ENCODE results near the gene SLC38A10. TPM values are rescaled to one million over a fixed set of nuclear protein-coding genes. Genes with fewer than 3 reads are reported as not detected.
A peak's percentile ranks its signal among the peaks of the same experiment; 100 is the strongest.

Gene SLC38A10
- total and polyA plus RNA-seq, 7 experiments from 2014 or later: 45.0 to 122 (median 84.8) TPM

- Mint-ChIP-seq H3K9me3 (no peaks in the 10 kb centered on the region), H3K27me3 (no peaks in the 10 kb centered on the region), H3K36me3 (peaks cover 0 to 16% (median 0%) of the 10 kb centered on the region in 5 donors), H3K4me3 (no peak overlapping the region), H3K27ac (peak overlapping the region in 1 of 9 donors; percentile 32), H3K4me1 (peaks cover 31 to 68% (median 54%) of the 10 kb centered on the region in 7 donors)
- POLR2A ChIA-PET: no interaction called here
- DNase-seq: no peak
- CTCF ChIA-PET: interaction anchor here (0.6 kb wide), 1 partner anchor 963 kb away, joined by 3 read pairs; no protein-coding TSS in a partner anchor
- H3K4me3 ChIP-seq (ENCODE audit: low read length): no peak overlapping the region
- no peak for ATAC-seq
- H3K36me3 ChIP-seq (ENCODE audit: control insufficient read depth in 2 of 3, insufficient read depth in 3 of 3, low read length in 3 of 3): peaks cover 0 to 30% (median 4%) of the 10 kb centered on the region in 3 experiments
- H3K4me1 ChIP-seq (ENCODE audit: control insufficient read depth in 2 of 2, insufficient read depth in 2 of 2, low read length in 2 of 2): peaks cover 22 to 27% of the 10 kb centered on the region in 2 donors
- no peak overlapping the region for H3K27ac ChIP-seq (ENCODE audit: low read depth, low read length)
- no peaks in the 10 kb centered on the region for H3K27me3 ChIP-seq (ENCODE audit: control insufficient read depth in 2 of 2, insufficient read depth in 2 of 2, low read length in 2 of 2)
- intact Hi-C loops (cut with micrococcal nuclease): loop anchor here in 1 of 2 donors (5.0 to 10.0 kb wide), 3 partner anchors 105 to 312 kb away; partner anchors contain the start of genes ACTG1 and BAHCC1
- no peaks in the 10 kb centered on the region for H3K9me3 ChIP-seq (ENCODE audit: control insufficient read depth in 2 of 3, low read length in 3 of 3)
Measured at GRCh38 chr17:81290230-81290629, 4.9 kb downstream of the SLC38A10 start.

DNA sequence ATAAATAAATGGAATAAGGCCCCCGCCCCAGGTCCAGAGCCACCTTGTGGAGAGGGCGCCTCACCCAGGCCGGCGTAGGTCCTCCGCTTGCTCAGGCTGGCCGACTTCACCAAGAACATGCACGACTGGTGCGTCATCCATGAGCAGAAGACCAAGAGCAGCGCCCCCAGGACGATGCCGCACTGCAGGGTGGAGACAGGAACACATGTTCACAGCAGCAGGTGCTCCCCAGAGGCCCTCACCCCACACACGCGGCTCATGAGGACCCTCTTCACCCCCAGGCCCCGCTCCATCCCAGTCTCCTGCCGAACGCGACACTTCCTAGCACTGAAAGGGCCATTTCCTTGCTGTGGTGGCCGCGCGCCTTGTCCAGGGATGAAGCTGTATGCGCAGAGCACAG is 5.5 kb downstream of the SLC38A10 start:
- CTCF ChIA-PET: interaction anchor here (1.0 kb wide), 1 partner anchor 195 kb away, joined by 3 read pairs; no protein-coding TSS in a partner anchor
- Mint-ChIP-seq H3K27me3 (no peaks in the 10 kb centered on the region), H3K27ac (no peak overlapping the region), H3K9me3 (no peaks in the 10 kb centered on the region), H3K4me1 (peaks cover 34 to 74% (median 59%) of the 10 kb centered on the region in 7 donors), H3K4me3 (no peak overlapping the region), H3K36me3 (peaks cover 0 to 16% (median 4%) of the 10 kb centered on the region in 5 donors)
- H3K27me3 ChIP-seq (ENCODE audit: control insufficient read depth in 2 of 2, insufficient read depth in 2 of 2, low read length in 2 of 2): no peaks in the 10 kb centered on the region
- POLR2A ChIA-PET: no interaction called here
- ATAC-seq (no peak), DNase-seq (no peak)
- peaks cover 0 to 24% (median 4%) of the 10 kb centered on the region in 3 experiments for H3K36me3 ChIP-seq (ENCODE audit: control insufficient read depth in 2 of 3, insufficient read depth in 3 of 3, low read length in 3 of 3)
- H3K27ac ChIP-seq (ENCODE audit: low read depth, low read length): no peak overlapping the region
- intact Hi-C loops (cut with micrococcal nuclease): loop anchor here in 1 of 2 donors (5.0 to 10.0 kb wide), 3 partner anchors 105 to 313 kb away; partner anchors contain the start of genes ACTG1 and BAHCC1
- no peaks in the 10 kb centered on the region for H3K9me3 ChIP-seq (ENCODE audit: control insufficient read depth in 2 of 3, low read length in 3 of 3)
- no peak overlapping the region for H3K4me3 ChIP-seq (ENCODE audit: low read length)
- peaks cover 26 to 33% of the 10 kb centered on the region in 2 donors for H3K4me1 ChIP-seq (ENCODE audit: control insufficient read depth in 2 of 2, insufficient read depth in 2 of 2, low read length in 2 of 2)

DNA sequence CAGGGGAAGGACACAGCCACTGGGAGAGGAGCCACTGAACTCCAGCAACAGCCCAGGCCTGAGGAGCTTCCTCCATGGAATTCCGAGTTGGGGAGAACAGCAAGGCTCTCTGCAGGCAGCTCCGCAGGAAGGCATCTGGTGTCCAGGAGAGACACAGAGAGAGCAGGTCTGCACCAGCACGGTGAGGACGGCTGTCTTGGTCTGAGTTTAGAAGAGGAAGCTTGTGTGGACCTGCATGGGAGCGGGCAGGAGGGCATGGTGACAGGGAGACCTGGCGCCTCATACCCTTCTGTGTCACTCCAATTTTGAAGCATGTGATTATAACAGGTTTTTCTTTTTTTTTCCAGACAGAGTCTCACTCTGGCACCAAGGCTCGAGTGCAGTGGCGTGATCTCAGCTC is 6.4 kb downstream of the SLC38A10 start:
- Mint-ChIP-seq H3K27ac (peak overlapping the region in 3 of 9 donors; percentile 15 to 46 (median 41)), H3K9me3 (no peaks in the 10 kb centered on the region), H3K4me1 (peaks cover 34 to 72% (median 56%) of the 10 kb centered on the region in 7 donors), H3K36me3 (peaks cover 0 to 16% (median 4%) of the 10 kb centered on the region in 5 donors), H3K27me3 (no peaks in the 10 kb centered on the region), H3K4me3 (no peak overlapping the region)
- intact Hi-C loops (cut with micrococcal nuclease): no loop called here
- no peaks in the 10 kb centered on the region for H3K27me3 ChIP-seq (ENCODE audit: control insufficient read depth in 2 of 2, insufficient read depth in 2 of 2, low read length in 2 of 2)
- CTCF ChIA-PET: interaction anchor here (1.0 kb wide), 1 partner anchor 196 kb away, joined by 3 read pairs; no protein-coding TSS in a partner anchor
- ATAC-seq: no peak
- no peak overlapping the region for H3K27ac ChIP-seq (ENCODE audit: low read depth, low read length)
- peaks cover 0 to 24% (median 4%) of the 10 kb centered on the region in 3 experiments for H3K36me3 ChIP-seq (ENCODE audit: control insufficient read depth in 2 of 3, insufficient read depth in 3 of 3, low read length in 3 of 3)
- POLR2A ChIA-PET: no interaction called here
- H3K4me3 ChIP-seq (ENCODE audit: low read length): no peak overlapping the region
- H3K9me3 ChIP-seq (ENCODE audit: control insufficient read depth in 2 of 3, low read length in 3 of 3): no peaks in the 10 kb centered on the region
- H3K4me1 ChIP-seq (ENCODE audit: control insufficient read depth in 2 of 2, insufficient read depth in 2 of 2, low read length in 2 of 2): peaks cover 23 to 26% of the 10 kb centered on the region in 2 donors
- no peak for DNase-seq

DNA sequence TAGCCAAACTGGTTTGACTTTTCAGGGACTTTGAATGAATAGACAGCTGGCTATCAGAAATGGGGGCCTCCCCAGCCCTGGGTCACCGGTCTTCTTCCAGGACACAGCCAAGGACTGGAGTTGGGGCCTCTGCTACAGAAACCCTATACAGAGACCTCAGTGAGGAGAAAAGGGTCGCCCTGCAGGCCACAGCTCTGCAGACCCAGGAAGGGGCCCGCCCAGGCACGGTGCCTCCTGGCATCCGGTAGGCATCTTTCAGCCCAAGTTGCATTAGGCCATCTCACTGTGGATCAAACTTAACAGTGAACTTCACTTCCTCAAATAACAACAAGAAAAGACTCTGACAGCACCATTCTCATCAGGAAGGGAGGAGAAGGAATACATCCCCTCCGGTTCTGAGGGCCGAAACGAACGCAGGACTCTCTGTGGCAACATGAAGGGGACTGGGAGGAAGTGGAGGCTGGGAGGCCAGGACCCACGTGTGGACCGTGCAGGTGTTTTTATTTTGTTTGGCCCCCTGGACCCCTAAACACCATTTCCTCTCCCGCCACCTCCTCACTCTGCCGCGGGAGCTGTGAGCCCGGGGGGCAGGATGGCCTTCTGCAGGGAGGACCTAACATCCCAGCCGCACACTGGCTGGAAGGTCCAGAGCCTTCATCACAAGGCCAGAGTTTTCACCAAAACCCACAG is 7.2 kb downstream of the SLC38A10 start:
- Mint-ChIP-seq H3K27ac (peak overlapping the region in 7 of 9 donors; percentile 10 to 88 (median 73)), H3K9me3 (no peaks in the 10 kb centered on the region), H3K27me3 (no peaks in the 10 kb centered on the region), H3K4me3 (peak overlapping the region in 5 of 10 donors; percentile 9 to 88 (median 19)), H3K4me1 (peaks cover 34 to 64% (median 49%) of the 10 kb centered on the region in 7 donors), H3K36me3 (peaks cover 0 to 16% (median 4%) of the 10 kb centered on the region in 5 donors)
- H3K9me3 ChIP-seq (ENCODE audit: control insufficient read depth in 2 of 3, low read length in 3 of 3): no peaks in the 10 kb centered on the region
- DNase-seq: no peak
- H3K27me3 ChIP-seq (ENCODE audit: control insufficient read depth in 2 of 2, insufficient read depth in 2 of 2, low read length in 2 of 2): no peaks in the 10 kb centered on the region
- H3K36me3 ChIP-seq (ENCODE audit: control insufficient read depth in 2 of 3, insufficient read depth in 3 of 3, low read length in 3 of 3): peaks cover 0 to 29% (median 4%) of the 10 kb centered on the region in 3 experiments
- H3K4me1 ChIP-seq (ENCODE audit: control insufficient read depth in 2 of 2, insufficient read depth in 2 of 2, low read length in 2 of 2): peaks cover 16 to 21% of the 10 kb centered on the region in 2 donors
- H3K4me3 ChIP-seq (ENCODE audit: low read length): no peak overlapping the region
- no peak for ATAC-seq
- CTCF ChIA-PET: interaction anchor here (0.6 to 0.7 kb wide), 2 partner anchors 13 to 267 kb away, joined by 3 read pairs; no protein-coding TSS in a partner anchor
- intact Hi-C loops (cut with micrococcal nuclease): no loop called here
- POLR2A ChIA-PET: no interaction called here
- H3K27ac ChIP-seq (ENCODE audit: low read depth, low read length): no peak overlapping the region

GRCh38 chr17:81287152-81287551 is 8.0 kb downstream of the SLC38A10 start:
- Mint-ChIP-seq H3K36me3 (peaks cover 0 to 16% (median 4%) of the 10 kb centered on the region in 5 donors), H3K4me1 (peaks cover 34 to 58% (median 45%) of the 10 kb centered on the region in 7 donors), H3K9me3 (no peaks in the 10 kb centered on the region), H3K27ac (peak overlapping the region in 6 of 9 donors; percentile 56 to 88 (median 74)), H3K27me3 (no peaks in the 10 kb centered on the region), H3K4me3 (peak overlapping the region in 7 of 10 donors; percentile 16 to 88 (median 51))
- POLR2A ChIA-PET: no interaction called here
- ATAC-seq (no peak), DNase-seq (no peak)
- CTCF ChIA-PET: interaction anchor here (0.6 to 0.7 kb wide), 2 partner anchors 12 to 267 kb away, joined by 3 read pairs; no protein-coding TSS in a partner anchor
- H3K4me1 ChIP-seq (ENCODE audit: control insufficient read depth in 2 of 2, insufficient read depth in 2 of 2, low read length in 2 of 2): peaks cover 16 to 21% of the 10 kb centered on the region in 2 donors
- intact Hi-C loops (cut with micrococcal nuclease): no loop called here
- no peak overlapping the region for H3K4me3 ChIP-seq (ENCODE audit: low read length)
- H3K27ac ChIP-seq (ENCODE audit: low read depth, low read length): no peak overlapping the region
- H3K27me3 ChIP-seq (ENCODE audit: control insufficient read depth in 2 of 2, insufficient read depth in 2 of 2, low read length in 2 of 2): no peaks in the 10 kb centered on the region
- peaks cover 0 to 37% (median 4%) of the 10 kb centered on the region in 3 experiments for H3K36me3 ChIP-seq (ENCODE audit: control insufficient read depth in 2 of 3, insufficient read depth in 3 of 3, low read length in 3 of 3)
- no peaks in the 10 kb centered on the region for H3K9me3 ChIP-seq (ENCODE audit: control insufficient read depth in 2 of 3, low read length in 3 of 3)

GRCh38 chr17:81286491-81287145 is 8.5 kb downstream of the SLC38A10 start:
- Mint-ChIP-seq H3K27ac (peak overlapping the region in 7 of 9 donors; percentile 71 to 94 (median 86)), H3K9me3 (no peaks in the 10 kb centered on the region), H3K36me3 (peaks cover 0 to 16% (median 4%) of the 10 kb centered on the region in 5 donors), H3K4me3 (peak overlapping the region in 9 of 10 donors; percentile 23 to 88 (median 84)), H3K4me1 (peaks cover 34 to 54% (median 43%) of the 10 kb centered on the region in 7 donors), H3K27me3 (no peaks in the 10 kb centered on the region)
- Histone ChIP-seq H3K4me3 (ENCODE audit: low read length) (no peak overlapping the region), H3K36me3 (ENCODE audit: control insufficient read depth in 2 of 3, insufficient read depth in 3 of 3, low read length in 3 of 3) (peaks cover 0 to 41% (median 4%) of the 10 kb centered on the region in 3 experiments), H3K4me1 (ENCODE audit: control insufficient read depth in 2 of 2, insufficient read depth in 2 of 2, low read length in 2 of 2) (peaks cover 16 to 20% of the 10 kb centered on the region in 2 donors), H3K9me3 (ENCODE audit: control insufficient read depth in 2 of 3, low read length in 3 of 3) (no peaks in the 10 kb centered on the region), H3K27ac (ENCODE audit: low read depth, low read length) (no peak overlapping the region), H3K27me3 (ENCODE audit: control insufficient read depth in 2 of 2, insufficient read depth in 2 of 2, low read length in 2 of 2) (no peaks in the 10 kb centered on the region)
- intact Hi-C loops (cut with micrococcal nuclease): no loop called here
- ChIA-PET CTCF (no interaction called here), POLR2A (interaction anchor here (0.8 to 1.5 kb wide), 2 partner anchors 9 to 11 kb away, joined by 3 read pairs; partner anchors contain the start of gene SLC38A10)
- no peak for ATAC-seq
- no peak for DNase-seq

Data from naive thymus-derived CD4-positive, alpha-beta T cell (primary cell).